HepG2 (cell line): Measurements from ENCODE around the gene MARCHF9.

Experiments
- ASH2L ChIP-seq: fragments of 300-600, 200-600 bp; sonication (generic); IDR thresholded peaks from 2 replicates; pipeline ENCODE4 v1.7.0; 2017; ENCODE audit warnings: low read depth, mild to moderate bottlenecking, moderate library complexity, mixed read lengths, low read length; ENCODE audit not compliant: insufficient read length
- BRCA1 ChIP-seq: sonication (generic); formaldehyde crosslinking; IDR thresholded peaks from 2 replicates; pipeline ENCODE4 v1.4.0; 2020; ENCODE audit warnings: missing genetic modification reagents
- KLF13 ChIP-seq: sonication (generic); formaldehyde crosslinking; IDR thresholded peaks from 2 replicates; pipeline ENCODE4 v1.4.0; 2020; ENCODE audit warnings: mild to moderate bottlenecking, missing genetic modification reagents
- MAFF ChIP-seq: IDR thresholded peaks from 2 replicates; pipeline ENCODE4 v1.6.1; 2011; ENCODE audit warnings: low read depth, low read length, improper control_type of control experiment
- PHB2 ChIP-seq: fragments of 450-650 bp; IDR thresholded peaks from 2 replicates; pipeline ENCODE4 v1.6.1; 2018; ENCODE audit not compliant: partially characterized antibody
- PHF21A ChIP-seq: sonication (generic); formaldehyde crosslinking; IDR thresholded peaks from 2 replicates; pipeline ENCODE4 v1.5.0; 2020; ENCODE audit warnings: mild to moderate bottlenecking, missing genetic modification reagents
- POLR2A ChIP-seq, 2 experiments: IDR thresholded peaks; 2 replicates each; pipeline ENCODE4 v1.6.1; 2011; ENCODE audit warnings: low read depth in 2 of 2, low read length in 2 of 2, mild to moderate bottlenecking in 1 of 2, moderate library complexity in 1 of 2; ENCODE audit not compliant: insufficient read depth in 1 of 2
- SSRP1 ChIP-seq: IDR thresholded peaks from 2 replicates; pipeline ENCODE4 v1.6.1; 2016; ENCODE audit warnings: control low read depth
- TAF1 ChIP-seq: sonication (generic); formaldehyde crosslinking; IDR thresholded peaks from 2 replicates; pipeline ENCODE4 v1.4.0; 2020; ENCODE audit warnings: missing genetic modification reagents
- ZNF296 ChIP-seq: sonication (generic); formaldehyde crosslinking; conservative IDR thresholded peaks from 2 replicates; pipeline ENCODE4 v1.5.0; 2020; ENCODE audit warnings: mild to moderate bottlenecking, missing genetic modification reagents
- ZNF776 ChIP-seq: sonication (generic); formaldehyde crosslinking; IDR thresholded peaks from 2 replicates; pipeline ENCODE4 v1.4.0; 2020; ENCODE audit warnings: mild to moderate bottlenecking, missing genetic modification reagents
- TF ChIP-seq, protein P1 (sequence below): sonication (generic); formaldehyde crosslinking; IDR thresholded peaks from 2 replicates; pipeline ENCODE4 v1.4.0; 2020; ENCODE audit warnings: missing genetic modification reagents
- TF ChIP-seq, protein P2 (sequence below): sonication (generic); formaldehyde crosslinking; IDR thresholded peaks from 2 replicates; pipeline ENCODE4 v1.5.0; 2020; ENCODE audit warnings: mild to moderate bottlenecking, missing genetic modification reagents, moderate library complexity

DNA sequence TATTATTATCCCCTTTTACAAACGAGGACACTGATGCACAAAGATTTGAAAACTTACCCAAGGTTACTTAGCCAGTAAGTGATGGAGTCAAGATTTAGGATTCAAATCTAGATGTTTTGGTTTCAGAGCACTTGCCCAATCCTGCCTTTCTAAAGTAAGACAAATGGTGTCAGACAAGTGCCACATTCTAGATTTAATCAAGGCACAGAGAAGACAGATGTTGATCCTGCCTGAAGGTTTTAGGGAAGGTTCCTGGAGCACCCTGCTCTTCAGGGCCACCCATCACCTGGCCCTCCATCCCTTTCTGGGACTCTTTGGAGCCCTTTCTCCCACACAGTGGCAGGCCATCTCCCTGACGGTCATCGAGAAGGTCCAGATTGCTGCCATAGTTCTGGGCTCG lies 2.9 kb downstream of the MARCHF9 start:
- TF ChIP-seq SSRP1 (CRISPR knock-in tag) (no peak), POLR2A (IDR thresholded peaks at IDR 0.05; ENCODE audit: insufficient read depth in 1 of 2, low read depth in 2 of 2, low read length in 2 of 2) (no peak), ZNF296 (CRISPR knock-in tag) (no peak), BRCA1 (CRISPR knock-in tag) (no peak), KLF13 (no peak), PHB2 (no peak), PHF21A (no peak), MAFF (no peak), TAF1 (CRISPR knock-in tag) (no peak), ZNF776 (no peak), ASH2L (no peak)
- TF ChIP-seq, protein P1, sequence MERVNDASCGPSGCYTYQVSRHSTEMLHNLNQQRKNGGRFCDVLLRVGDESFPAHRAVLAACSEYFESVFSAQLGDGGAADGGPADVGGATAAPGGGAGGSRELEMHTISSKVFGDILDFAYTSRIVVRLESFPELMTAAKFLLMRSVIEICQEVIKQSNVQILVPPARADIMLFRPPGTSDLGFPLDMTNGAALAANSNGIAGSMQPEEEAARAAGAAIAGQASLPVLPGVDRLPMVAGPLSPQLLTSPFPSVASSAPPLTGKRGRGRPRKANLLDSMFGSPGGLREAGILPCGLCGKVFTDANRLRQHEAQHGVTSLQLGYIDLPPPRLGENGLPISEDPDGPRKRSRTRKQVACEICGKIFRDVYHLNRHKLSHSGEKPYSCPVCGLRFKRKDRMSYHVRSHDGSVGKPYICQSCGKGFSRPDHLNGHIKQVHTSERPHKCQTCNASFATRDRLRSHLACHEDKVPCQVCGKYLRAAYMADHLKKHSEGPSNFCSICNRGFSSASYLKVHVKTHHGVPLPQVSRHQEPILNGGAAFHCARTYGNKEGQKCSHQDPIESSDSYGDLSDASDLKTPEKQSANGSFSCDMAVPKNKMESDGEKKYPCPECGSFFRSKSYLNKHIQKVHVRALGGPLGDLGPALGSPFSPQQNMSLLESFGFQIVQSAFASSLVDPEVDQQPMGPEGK (CRISPR knock-in tag), result no peak
- TF ChIP-seq, protein P2, sequence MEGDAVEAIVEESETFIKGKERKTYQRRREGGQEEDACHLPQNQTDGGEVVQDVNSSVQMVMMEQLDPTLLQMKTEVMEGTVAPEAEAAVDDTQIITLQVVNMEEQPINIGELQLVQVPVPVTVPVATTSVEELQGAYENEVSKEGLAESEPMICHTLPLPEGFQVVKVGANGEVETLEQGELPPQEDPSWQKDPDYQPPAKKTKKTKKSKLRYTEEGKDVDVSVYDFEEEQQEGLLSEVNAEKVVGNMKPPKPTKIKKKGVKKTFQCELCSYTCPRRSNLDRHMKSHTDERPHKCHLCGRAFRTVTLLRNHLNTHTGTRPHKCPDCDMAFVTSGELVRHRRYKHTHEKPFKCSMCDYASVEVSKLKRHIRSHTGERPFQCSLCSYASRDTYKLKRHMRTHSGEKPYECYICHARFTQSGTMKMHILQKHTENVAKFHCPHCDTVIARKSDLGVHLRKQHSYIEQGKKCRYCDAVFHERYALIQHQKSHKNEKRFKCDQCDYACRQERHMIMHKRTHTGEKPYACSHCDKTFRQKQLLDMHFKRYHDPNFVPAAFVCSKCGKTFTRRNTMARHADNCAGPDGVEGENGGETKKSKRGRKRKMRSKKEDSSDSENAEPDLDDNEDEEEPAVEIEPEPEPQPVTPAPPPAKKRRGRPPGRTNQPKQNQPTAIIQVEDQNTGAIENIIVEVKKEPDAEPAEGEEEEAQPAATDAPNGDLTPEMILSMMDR (CRISPR knock-in tag), result no peak
